ENCODE results near the gene GMPS. TPM values are rescaled to one million over a fixed set of nuclear protein-coding genes. Genes with fewer than 3 reads are reported as not detected.
"Not testable (repeated sequence)": the region's sequence is repeated elsewhere in the genome, so short reads cannot be mapped to it uniquely, and the experiment has no call there.

GMPS gene
- total RNA-seq, 1 donor from 2014 or later = 49.4 TPM

- DNase-seq (ENCODE audit: low spot score) = no peak
These were observed 2.6 kb downstream of the GMPS start for GRCh38 chr3:155872904-155873646.

DNA sequence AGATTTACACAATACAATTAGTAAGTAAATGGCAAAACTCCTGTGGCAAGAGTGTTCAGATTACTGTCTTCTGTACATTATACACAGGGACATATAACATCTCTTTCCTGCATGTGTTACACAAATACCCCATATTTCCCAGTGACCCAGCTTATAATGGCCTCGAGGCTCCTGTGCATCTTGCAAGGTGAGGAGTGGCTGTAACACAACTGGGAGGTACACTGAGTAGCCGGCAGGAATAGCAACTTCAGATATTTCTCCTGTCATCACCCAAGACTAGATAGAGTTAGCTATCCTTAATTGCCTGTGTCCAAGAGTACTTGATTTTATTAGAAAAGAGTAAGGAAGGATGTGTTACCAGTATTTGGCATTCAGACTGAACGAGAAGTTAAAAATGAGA lies 5.6 kb downstream of the GMPS start:
- no peak for DNase-seq (ENCODE audit: low spot score)

DNA sequence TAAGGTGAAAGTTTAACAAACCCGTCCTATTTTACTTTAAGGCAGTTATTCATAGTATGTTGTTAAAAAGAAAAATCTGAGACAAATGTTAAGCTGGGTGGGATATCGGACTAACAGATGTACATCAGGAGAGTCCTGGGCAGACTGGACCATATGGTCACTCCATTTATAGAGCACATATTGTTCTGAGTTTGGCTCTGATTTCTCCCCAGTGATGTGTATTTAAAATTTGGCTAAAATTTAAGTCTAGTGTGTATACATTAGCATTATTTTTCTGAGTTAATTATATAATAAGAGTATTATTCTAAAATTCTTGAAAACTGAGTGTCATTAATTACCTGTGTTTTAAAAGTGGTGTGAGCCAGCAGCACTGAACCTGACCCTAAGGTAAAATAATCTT lies 6.1 kb downstream of the GMPS start:
- DNase-seq (ENCODE audit: low spot score) = no peak

GRCh38 chr3:155880286-155880685 lies 9.8 kb downstream of the GMPS start:
- DNase-seq (ENCODE audit: low spot score) = no peak

GRCh38 chr3:155884292-155884691 lies 13.8 kb downstream of the GMPS start:
- no peak for DNase-seq (ENCODE audit: low spot score)

DNA sequence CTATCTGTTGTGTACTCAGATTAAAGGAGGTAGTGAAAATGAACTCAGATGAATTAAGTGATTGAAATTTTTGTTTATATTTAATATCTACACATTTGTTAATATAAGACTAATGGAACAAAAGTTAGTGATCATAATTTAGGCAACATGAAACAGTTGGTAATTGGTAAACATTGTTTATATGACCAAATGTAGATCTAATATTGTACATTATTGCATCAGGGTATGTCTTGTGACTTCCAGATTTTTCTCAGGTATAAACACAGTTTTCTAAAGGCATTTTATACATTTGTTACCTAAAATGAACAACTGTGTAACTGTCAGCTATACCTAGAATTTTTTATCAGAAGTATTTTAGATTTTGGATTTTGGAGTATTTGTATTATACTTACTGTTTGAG lies 14.8 kb downstream of the GMPS start:
- DNase-seq (ENCODE audit: low spot score) = no peak

- not testable (repeated sequence) for DNase-seq (ENCODE audit: low spot score)
These were observed 15.9 kb downstream of the GMPS start for GRCh38 chr3:155886348-155886747.

DNA sequence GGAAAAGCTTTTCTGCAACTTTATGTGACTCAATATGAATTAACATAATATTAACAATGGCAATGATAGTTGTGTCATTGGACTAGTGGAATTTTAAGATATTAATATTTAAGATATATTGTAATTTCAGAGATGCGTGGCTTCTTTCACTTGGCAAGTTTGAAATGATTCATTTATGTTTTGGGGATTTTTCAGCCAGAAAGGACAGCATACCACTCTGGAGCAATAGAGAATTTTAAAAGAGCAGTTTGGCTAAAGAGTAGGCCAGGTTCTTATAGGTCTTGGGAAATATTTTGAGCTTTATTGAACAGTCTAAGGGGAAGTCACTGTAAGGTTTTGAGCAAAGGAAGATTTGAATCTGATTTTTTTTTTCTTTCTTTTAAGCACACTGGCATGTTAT lies 16.5 kb downstream of the GMPS start:
- DNase-seq (ENCODE audit: low spot score) = no peak

- no peak for DNase-seq (ENCODE audit: low spot score)
These were observed 18.8 kb downstream of the GMPS start for GRCh38 chr3:155889212-155889611.

DNA sequence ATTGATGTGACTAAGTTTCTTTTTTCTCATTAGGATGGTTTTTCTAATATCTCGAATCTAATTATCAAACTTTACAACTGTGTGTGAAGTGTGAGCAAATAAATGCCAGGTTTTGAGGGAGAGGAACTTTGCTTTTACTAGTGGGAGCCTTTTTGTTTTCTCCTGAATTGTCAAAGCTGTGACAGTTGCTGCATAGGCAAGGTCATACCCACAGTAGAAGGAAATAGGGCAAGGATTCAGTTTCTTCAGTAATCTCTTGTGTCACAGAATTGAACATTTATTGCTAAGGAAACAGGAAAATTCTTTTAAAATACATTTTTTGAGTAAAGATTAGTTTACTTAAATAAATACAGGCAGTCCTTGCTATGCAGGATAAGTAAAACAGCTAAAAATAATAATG lies 19.5 kb downstream of the GMPS start:
- no peak for DNase-seq (ENCODE audit: low spot score)

- no peak for DNase-seq (ENCODE audit: low spot score)
These were observed 20.3 kb downstream of the GMPS start for GRCh38 chr3:155890671-155891190.

GRCh38 chr3:155891321-155891720 lies 20.9 kb downstream of the GMPS start:
- no peak for DNase-seq (ENCODE audit: low spot score)

GRCh38 chr3:155895379-155895900 lies 25.0 kb downstream of the GMPS start:
- no peak for DNase-seq (ENCODE audit: low spot score)

DNA sequence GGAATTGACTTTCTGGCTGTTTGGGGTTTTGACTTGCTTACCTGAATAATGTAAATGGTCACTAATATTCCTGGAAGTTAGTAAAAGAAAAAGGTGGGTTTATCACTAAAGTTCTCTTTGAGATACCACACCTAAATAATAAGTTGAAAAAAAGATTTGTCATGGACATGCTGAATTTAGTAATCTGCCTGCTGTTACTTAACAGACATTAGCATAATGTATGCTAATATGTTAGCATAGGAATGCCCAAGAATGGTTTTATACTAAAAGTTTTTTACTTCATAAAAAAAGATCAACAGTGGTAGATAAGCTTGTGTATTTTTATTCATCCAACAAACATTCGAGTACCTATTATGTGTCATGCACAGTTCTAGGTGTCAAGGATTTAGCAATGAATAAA lies 36.5 kb downstream of the GMPS start:
- no peak for DNase-seq (ENCODE audit: low spot score)

DNA sequence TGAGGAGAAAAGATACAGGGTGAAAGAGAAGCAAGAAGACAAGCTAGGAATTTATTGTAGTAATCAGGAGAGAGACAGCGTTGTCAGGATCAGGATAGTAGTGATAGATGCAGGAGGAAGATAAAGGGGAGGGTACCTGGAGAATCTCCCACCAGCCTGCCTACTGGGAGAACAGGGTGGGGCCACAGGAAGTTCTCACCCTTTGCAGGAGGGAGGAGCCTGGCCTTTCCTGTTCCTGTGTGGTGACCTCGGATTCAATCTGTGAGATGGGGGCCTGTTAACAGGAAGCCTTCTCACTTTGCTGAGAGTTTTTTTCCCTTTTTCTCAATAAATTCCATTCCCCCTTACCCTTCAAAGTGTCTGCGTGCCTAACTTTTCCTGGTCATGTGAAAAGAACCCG lies 37.6 kb downstream of the GMPS start:
- DNase-seq (ENCODE audit: low spot score) = no peak

DNA sequence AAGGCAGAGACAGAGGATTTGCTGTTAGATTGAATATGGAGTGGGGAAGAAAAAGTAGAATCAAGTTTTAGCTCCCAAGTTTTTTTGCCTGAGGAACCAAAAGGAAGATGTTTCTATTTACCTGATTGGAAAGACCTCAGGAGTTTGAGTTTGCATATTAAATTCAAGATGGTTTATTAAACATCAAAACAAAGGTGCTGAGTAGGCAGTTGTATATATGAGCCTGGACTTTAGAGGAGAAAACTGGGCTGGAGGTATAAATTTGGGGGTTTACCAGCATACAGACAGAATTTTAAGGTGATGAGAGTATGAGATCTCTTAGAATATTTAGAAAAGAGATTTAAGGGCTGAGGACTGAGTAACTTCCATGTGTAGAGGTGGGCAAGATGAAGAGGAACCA lies 38.2 kb downstream of the GMPS start:
- DNase-seq (ENCODE audit: low spot score) = no peak

DNA sequence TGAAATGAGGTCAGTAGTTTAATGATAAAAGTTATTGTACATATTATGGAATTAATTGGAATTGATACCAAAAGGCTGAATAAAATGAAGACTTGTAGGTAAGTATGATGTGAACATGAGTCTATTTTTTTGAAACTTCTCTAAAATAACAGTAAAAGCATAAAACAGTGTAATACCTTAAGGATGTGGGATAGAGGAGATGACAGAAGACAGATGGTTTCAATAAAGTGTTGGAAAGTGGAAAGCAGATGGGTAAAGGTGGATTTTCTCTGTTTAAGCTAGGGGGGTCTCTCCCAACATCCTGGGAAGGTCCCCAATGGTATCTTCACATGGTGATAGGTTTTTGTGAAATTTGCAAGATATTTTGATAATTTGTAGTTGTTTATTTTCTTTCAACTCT lies 41.6 kb downstream of the GMPS start:
- DNase-seq (ENCODE audit: low spot score) = no peak

GRCh38 chr3:155912579-155913190 lies 42.2 kb downstream of the GMPS start:
- no peak for DNase-seq (ENCODE audit: low spot score)

DNA sequence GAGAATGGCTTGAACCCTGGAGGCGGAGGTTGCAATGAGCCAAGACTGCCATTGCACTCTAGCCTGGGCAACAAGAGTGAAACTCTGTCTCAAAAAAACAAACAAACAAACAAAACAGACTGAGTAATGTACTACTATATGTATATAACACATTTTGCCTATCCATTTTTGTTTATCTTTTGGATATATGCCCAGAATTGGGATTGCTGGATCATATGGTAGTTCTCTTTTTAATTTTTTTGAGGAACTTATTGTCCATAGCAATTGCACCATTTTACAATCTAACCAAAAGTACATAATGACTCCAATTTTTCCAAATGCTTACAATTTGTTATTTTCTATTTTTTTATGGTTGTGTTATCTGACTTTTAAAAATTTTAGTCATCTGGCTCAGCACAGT lies 47.3 kb downstream of the GMPS start:
- no peak for DNase-seq (ENCODE audit: low spot score)

DNA sequence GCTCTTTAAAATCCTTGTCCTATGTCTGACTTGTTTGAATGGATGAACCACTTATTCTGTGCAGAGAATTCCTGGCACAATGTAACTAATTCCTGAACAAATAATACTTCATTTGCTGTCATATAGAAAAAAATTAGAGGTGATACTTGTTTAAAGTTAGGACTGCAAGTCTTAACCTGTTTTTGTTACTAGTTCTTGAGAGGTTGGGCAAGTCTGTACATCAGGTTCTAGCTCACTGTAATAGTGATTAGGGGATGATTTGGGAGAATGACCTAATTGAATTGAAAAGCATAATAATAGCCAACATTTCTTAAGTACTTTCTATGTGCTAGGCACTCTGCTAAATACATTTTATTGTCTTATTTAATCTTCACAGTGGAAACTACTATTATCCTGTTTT lies 49.3 kb downstream of the GMPS start:
- no peak for DNase-seq (ENCODE audit: low spot score)

- DNase-seq (ENCODE audit: low spot score) = no peak
These were observed 51.0 kb downstream of the GMPS start for GRCh38 chr3:155921486-155921885.

- no peak for DNase-seq (ENCODE audit: low spot score)
These were observed 63.8 kb downstream of the GMPS start for GRCh38 chr3:155934230-155934629.

DNA sequence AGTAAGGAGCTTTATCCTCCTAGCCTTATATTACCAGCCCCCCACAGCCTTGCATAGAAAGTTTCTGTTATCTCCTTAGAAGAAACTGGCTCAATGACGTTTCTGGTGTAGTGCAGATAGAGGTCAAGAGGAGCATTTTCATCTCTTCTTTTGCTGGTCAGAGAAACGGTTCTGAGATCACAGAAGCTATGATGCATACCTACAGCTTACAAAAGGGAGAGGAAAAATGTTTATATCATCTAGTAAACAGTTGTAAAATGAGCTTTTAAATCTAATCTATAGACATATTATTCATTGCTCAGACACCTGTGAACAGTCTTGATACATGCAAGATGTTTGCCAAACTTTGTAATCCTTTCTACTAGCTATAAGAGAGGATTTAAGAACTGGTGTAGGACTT lies 68.0 kb downstream of the GMPS start:
- DNase-seq (ENCODE audit: low spot score) = no peak
